GM23248 (cell line): Measurements from ENCODE around the gene ADPRH. TPM values are rescaled to one million over a fixed set of nuclear protein-coding genes. Genes with fewer than 3 reads are reported as not detected.
"Not testable (repeated sequence)": the region's sequence is repeated elsewhere in the genome, so short reads cannot be mapped to it uniquely, and the experiment has no call there.

Source experiments
- DNase-seq: peaks from one replicate; pipeline ENCODE4 v3.0.0-alpha.2; 2015
- H2AFZ ChIP-seq: fragments of 200-600 bp; sonication (generic); 2 replicates; pipeline ENCODE4 v1.6.1; 2016; ENCODE audit warnings: antibody characterized with exemption
- H3F3A ChIP-seq: fragments of 200-600 bp; sonication (generic); 2 replicates; pipeline ENCODE4 v1.6.1; 2016; ENCODE audit warnings: mild to moderate bottlenecking, antibody characterized with exemption, mixed run types; ENCODE audit not compliant: insufficient read depth
- H3K27ac ChIP-seq: fragments of 200-600 bp; sonication (generic); 2 replicates; pipeline ENCODE4 v1.5.1; 2016; ENCODE audit warnings: mild to moderate bottlenecking
- H3K27me3 ChIP-seq: fragments of 200-600 bp; sonication (generic); replicated peaks from 2 replicates; pipeline ENCODE4 v1.6.1; 2016; ENCODE audit warnings: mild to moderate bottlenecking; ENCODE audit not compliant: insufficient read depth
- H3K36me3 ChIP-seq: fragments of 200-600 bp; sonication (generic); 2 replicates; pipeline ENCODE4 v1.6.1; 2016; ENCODE audit warnings: low read depth, mild to moderate bottlenecking
- H3K4me1 ChIP-seq: fragments of 200-600 bp; sonication (generic); 2 replicates; pipeline ENCODE4 v1.6.1; 2016; ENCODE audit warnings: mild to moderate bottlenecking; ENCODE audit not compliant: insufficient read depth
- H3K4me2 ChIP-seq: fragments of 200-600 bp; sonication (generic); one replicate; pipeline ENCODE4 v1.6.1; 2016; ENCODE audit warnings: mild to moderate bottlenecking; ENCODE audit not compliant: unreplicated experiment
- H3K4me3 ChIP-seq: fragments of 200-600 bp; sonication (generic); 2 replicates; pipeline ENCODE4 v1.5.1; 2016; ENCODE audit warnings: mild to moderate bottlenecking
- H3K79me2 ChIP-seq: fragments of 200-600 bp; sonication (generic); 2 replicates; pipeline ENCODE4 v1.6.1; 2016; ENCODE audit warnings: mild to moderate bottlenecking; ENCODE audit not compliant: insufficient read depth
- H3K9ac ChIP-seq: fragments of 200-600 bp; sonication (generic); 2 replicates; pipeline ENCODE4 v1.6.1; 2016; ENCODE audit warnings: mild to moderate bottlenecking
- H3K9me2 ChIP-seq: fragments of 200-600 bp; sonication (generic); 2 replicates; pipeline ENCODE4 v1.6.1; 2016; ENCODE audit warnings: mixed run types, mild to moderate bottlenecking, moderate library complexity; ENCODE audit not compliant: insufficient read depth
- H3K9me3 ChIP-seq: fragments of 200-600 bp; sonication (generic); one replicate; pipeline ENCODE4 v1.6.1; 2017; ENCODE audit warnings: low read depth
- H4K20me1 ChIP-seq: fragments of 200-600 bp; sonication (generic); 2 replicates; pipeline ENCODE4 v1.6.0; 2016; ENCODE audit not compliant: insufficient read depth
- EZH2 ChIP-seq: fragments of 200-600 bp; sonication (generic); IDR thresholded peaks from 2 replicates; pipeline ENCODE4 v1.6.1; 2018; ENCODE audit warnings: antibody characterized with exemption, mild to moderate bottlenecking; ENCODE audit not compliant: insufficient read depth, poor library complexity, severe bottlenecking
- EZH2phosphoT487 ChIP-seq: fragments of 200-600 bp; sonication (generic); IDR thresholded peaks from 2 replicates; pipeline ENCODE4 v1.6.1; 2018; ENCODE audit warnings: antibody characterized with exemption, moderate library complexity, mild to moderate bottlenecking, low read depth; ENCODE audit not compliant: insufficient read depth
- WGBS, 2 experiments: methylation state at CpG; one replicate each; pipeline ENCODE4 v1.1.6; 2015 to 2017; ENCODE audit warnings: low lambda C conversion rate in 2 of 2, low coverage in 1 of 2; ENCODE audit errors: missing lambda C conversion rate in 2 of 2; 5-methylcytosine and 5-hydroxymethylcytosine counted together
- in situ Hi-C: fragments of 300-500 bp; cut with MboI; formaldehyde crosslinking; loops from 2 replicates; pipeline ENCODE4 v1.15.0; 2020
- polyA plus RNA-seq: library from polyadenylated mRNA; unstranded; fragments of >200 nt; fragmentation: Nextera tagmentation; extraction: Ambion mirVana; gene quantifications from 2 replicates; pipeline ENCODE4 v1.2.1, GENCODE V29; 2016
- total RNA-seq: library from RNA; depleted of rRNA; stranded (reverse); fragments of >200 nt; shearing (Covaris generic); gene quantifications from 2 replicates; pipeline ENCODE4 v1.2.3, GENCODE V29; 2014

ADPRH gene
- total and polyA plus RNA-seq, 2 experiments from 2014 or later, result 2.1 to 2.3 TPM

GRCh38 chr3:119551598-119551997, 27.7 kb upstream of the ADPRH start:
- Histone ChIP-seq H3K4me3 (no peak overlapping the region), H3K4me2 (no peak overlapping the region), H3K9ac (no peak overlapping the region), H3K9me3 (no peaks in the 10 kb centered on the region), H3F3A (no peaks in the 10 kb centered on the region), H2AFZ (no peak overlapping the region), H3K4me1 (no peaks in the 10 kb centered on the region), H3K79me2 (no peaks in the 10 kb centered on the region), H4K20me1 (no peaks in the 10 kb centered on the region), H3K36me3 (no peaks in the 10 kb centered on the region), H3K27me3 (no peaks in the 10 kb centered on the region), H3K27ac (no peak overlapping the region), H3K9me2 (no peaks in the 10 kb centered on the region)
- WGBS, 2 experiments, result 61 to 63% methylated on average over 5 of the region's 5 CpGs
- no peak for DNase-seq
- in situ Hi-C loops, result no loop called here
- TF ChIP-seq EZH2phosphoT487, result no peak
- TF ChIP-seq EZH2, result no peak

DNA sequence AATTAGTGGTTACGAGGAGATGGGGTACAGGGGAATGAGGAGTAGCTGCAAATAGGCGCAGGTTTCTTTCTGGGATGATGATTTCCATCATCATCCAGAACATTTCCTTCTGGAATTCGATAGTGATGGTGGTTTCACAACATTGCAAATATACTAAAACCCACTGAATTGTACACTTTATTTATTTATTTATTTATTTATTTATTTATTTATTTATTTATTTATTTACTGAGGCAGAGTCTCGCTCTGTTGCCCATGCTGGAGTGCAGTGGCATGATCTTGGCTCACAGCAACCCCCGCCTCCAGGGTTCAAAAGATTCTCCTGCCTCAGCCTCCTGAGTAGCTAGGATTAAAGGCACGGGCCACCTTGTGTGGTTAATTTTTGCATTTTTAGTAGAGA, 26.4 kb upstream of the ADPRH start:
- H3K9me3 ChIP-seq, H3K36me3 ChIP-seq, H3F3A ChIP-seq, in situ Hi-C loops, H3K4me3 ChIP-seq, DNase-seq, H3K9me2 ChIP-seq, H3K4me2 ChIP-seq, H3K4me1 ChIP-seq, H3K79me2 ChIP-seq, H3K9ac ChIP-seq, H3K27me3 ChIP-seq, H3K27ac ChIP-seq, H2AFZ ChIP-seq, H4K20me1 ChIP-seq: not testable (repeated sequence)
- 77 to 78% methylated on average over 6 of the region's 6 CpGs for WGBS, 2 experiments

DNA sequence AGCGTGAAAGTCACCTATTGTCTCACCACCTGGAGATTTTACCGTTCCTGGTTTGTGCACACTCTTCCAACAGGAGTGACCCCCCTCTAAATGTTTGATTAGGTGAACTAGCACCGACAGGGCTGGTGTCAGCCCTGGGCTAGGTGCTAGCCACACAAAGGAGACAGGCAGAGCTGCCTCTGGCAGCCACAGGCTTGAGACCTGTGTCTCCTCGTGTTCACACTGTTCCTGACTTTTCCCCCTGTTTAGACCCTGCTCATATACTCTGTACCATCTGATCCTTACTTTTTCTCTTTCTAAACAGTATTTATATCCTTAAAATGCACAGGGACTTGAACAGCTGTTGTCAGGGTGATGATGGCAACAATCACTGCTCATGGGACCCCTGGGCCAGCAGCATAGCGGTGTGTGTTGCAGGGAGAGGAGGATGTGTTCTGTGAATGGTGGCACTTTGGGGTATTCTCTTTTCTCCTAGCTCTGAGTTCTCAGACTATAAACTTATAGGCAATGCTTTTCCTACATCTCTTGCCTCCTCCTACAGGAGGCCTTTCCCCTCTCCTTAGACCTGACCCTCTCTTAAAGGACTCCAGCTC, 25.4 kb upstream of the ADPRH start:
- H3K79me2 ChIP-seq, result no peaks in the 10 kb centered on the region
- H3K9me3 ChIP-seq, result no peaks in the 10 kb centered on the region
- no peak overlapping the region for H3K4me3 ChIP-seq
- WGBS, 2 experiments, result 55 to 59% methylated on average over 5 of the region's 5 CpGs
- H3K27ac ChIP-seq, result no peak overlapping the region
- no peak for DNase-seq
- no peaks in the 10 kb centered on the region for H4K20me1 ChIP-seq
- no peak overlapping the region for H3K9ac ChIP-seq
- H3F3A ChIP-seq, result no peaks in the 10 kb centered on the region
- no peaks in the 10 kb centered on the region for H3K4me1 ChIP-seq
- no peak for TF ChIP-seq EZH2phosphoT487
- no peak for TF ChIP-seq EZH2
- in situ Hi-C loops, result no loop called here
- H2AFZ ChIP-seq, result no peak overlapping the region
- no peak overlapping the region for H3K4me2 ChIP-seq
- H3K27me3 ChIP-seq, result no peaks in the 10 kb centered on the region
- H3K9me2 ChIP-seq, result no peaks in the 10 kb centered on the region
- no peaks in the 10 kb centered on the region for H3K36me3 ChIP-seq

DNA sequence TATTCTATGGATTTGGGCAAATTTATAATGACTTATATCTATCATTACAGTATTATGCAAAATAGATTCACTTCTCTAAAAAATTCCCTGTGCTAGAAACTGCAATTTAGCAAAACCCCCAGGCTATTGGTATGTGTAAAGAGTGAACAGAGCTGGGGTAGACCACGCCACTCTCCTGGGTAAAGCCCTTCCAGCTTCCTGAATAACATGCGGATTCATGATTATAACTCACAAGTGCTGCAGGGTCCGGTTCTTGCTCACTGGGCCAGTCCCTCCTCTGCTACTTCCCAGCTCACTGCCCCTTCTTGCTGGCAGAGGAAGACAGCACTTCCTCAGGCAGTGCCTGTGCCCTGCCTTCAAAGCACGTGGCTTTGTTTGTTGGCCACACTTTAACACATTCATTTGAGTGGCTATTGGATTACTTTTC, 24.0 kb upstream of the ADPRH start:
- no peak for DNase-seq
- Histone ChIP-seq H3K27me3 (no peaks in the 10 kb centered on the region), H3F3A (no peaks in the 10 kb centered on the region), H3K4me2 (no peak overlapping the region), H3K9ac (no peak overlapping the region), H4K20me1 (no peaks in the 10 kb centered on the region), H2AFZ (no peak overlapping the region), H3K9me3 (no peaks in the 10 kb centered on the region), H3K27ac (no peak overlapping the region), H3K4me1 (no peaks in the 10 kb centered on the region), H3K4me3 (no peak overlapping the region), H3K36me3 (no peaks in the 10 kb centered on the region), H3K79me2 (no peaks in the 10 kb centered on the region), H3K9me2 (no peaks in the 10 kb centered on the region)
- TF ChIP-seq EZH2phosphoT487, result no peak
- no peak for TF ChIP-seq EZH2
- in situ Hi-C loops, result no loop called here
- 51 to 67% methylated on average over 4 of the region's 4 CpGs for WGBS, 2 experiments

GRCh38 chr3:119555929-119556328, 23.4 kb upstream of the ADPRH start:
- H3K36me3 ChIP-seq, result no peaks in the 10 kb centered on the region
- H3K9ac ChIP-seq, result no peak overlapping the region
- no peak for DNase-seq
- no peaks in the 10 kb centered on the region for H3K79me2 ChIP-seq
- no peaks in the 10 kb centered on the region for H4K20me1 ChIP-seq
- no peaks in the 10 kb centered on the region for H3K27me3 ChIP-seq
- TF ChIP-seq EZH2 (no peak), EZH2phosphoT487 (no peak)
- H3K4me3 ChIP-seq, result no peak overlapping the region
- no peak overlapping the region for H3K27ac ChIP-seq
- H3K4me1 ChIP-seq, result no peaks in the 10 kb centered on the region
- no peaks in the 10 kb centered on the region for H3K9me3 ChIP-seq
- no peak overlapping the region for H2AFZ ChIP-seq
- H3F3A ChIP-seq, result no peaks in the 10 kb centered on the region
- no peak overlapping the region for H3K4me2 ChIP-seq
- in situ Hi-C loops, result no loop called here
- whole genome bisulfite sequencing, 2 experiments, result 72 to 77% methylated on average over 1 of the region's 1 CpG
- H3K9me2 ChIP-seq, result no peaks in the 10 kb centered on the region
